Activated CD4-positive, alpha-beta T cell treated with anti-CD3 and anti-CD28 coated beads for 36 hours (primary cell): ENCODE measurements around the gene AGO4. TPM values are rescaled to one million over a fixed set of nuclear protein-coding genes. Genes with fewer than 3 reads are reported as not detected.
A peak's percentile ranks its signal among the peaks of the same experiment; 100 is the strongest.
"Not testable (repeated sequence)": the region's sequence is repeated elsewhere in the genome, so short reads cannot be mapped to it uniquely, and the experiment has no call there.

ENCODE experiments used
- ATAC-seq: fragments of 200-7000 bp; cut with Tn5 transposase; one replicate; pipeline ENCODE4 v1.10.0; 2021; ENCODE audit warnings: mild to moderate bottlenecking, moderate library complexity
- CTCF ChIA-PET: fragments of 350-600 bp; sonication (Branson Sonifier 250); formaldehyde crosslinking; loops from one replicate; lab custom pipeline; 2021; ENCODE audit warnings: antibody characterized with exemption; lab: Charles Lee
- POLR2A ChIA-PET: fragments of 350-600 bp; sonication (Branson Sonifier 250); formaldehyde crosslinking; loops from one replicate; lab custom pipeline; 2021; ENCODE audit warnings: antibody characterized with exemption, inconsistent platforms; lab: Charles Lee
- DNase-seq: peaks from one replicate; pipeline ENCODE4 v3.0.0-alpha.2; 2020
- H3K27ac Mint-ChIP-seq: one replicate; pipeline ENCODE4 v1.8.0; 2021; ENCODE audit warnings: mixed read lengths
- H3K27me3 Mint-ChIP-seq: one replicate; pipeline ENCODE4 v1.8.0; 2021; ENCODE audit warnings: mixed read lengths
- H3K36me3 Mint-ChIP-seq: one replicate; pipeline ENCODE4 v1.8.0; 2021; ENCODE audit warnings: low read depth, mixed read lengths
- H3K4me1 Mint-ChIP-seq: one replicate; pipeline ENCODE4 v1.8.0; 2021; ENCODE audit warnings: mixed read lengths
- H3K4me3 Mint-ChIP-seq: one replicate; pipeline ENCODE4 v1.8.0; 2021; ENCODE audit warnings: mild to moderate bottlenecking, moderate library complexity, mixed read lengths
- H3K9me3 Mint-ChIP-seq: one replicate; pipeline ENCODE4 v1.8.0; 2021; ENCODE audit warnings: low read depth, mixed read lengths
- intact Hi-C, 2 experiments: fragments of 100-400 bp; cut with DNase I in 1 of 2; cut with micrococcal nuclease in 1 of 2; formaldehyde crosslinking; loops; one replicate each; pipeline versions ENCODE4 v1.14.2 to v1.15.1; 2022 to 2024; cut with DNase I, micrococcal nuclease
- total RNA-seq, 2 experiments: library from RNA; stranded (reverse); gene quantifications; one replicate each; pipeline ENCODE4 v1.2.3, GENCODE V29; 2021

AGO4 gene
- total RNA-seq, 2 experiments from 2014 or later, result 4.1 to 10.1 TPM

- intact Hi-C loops, result no loop called here
- CTCF ChIA-PET, result no interaction called here
- Mint-ChIP-seq H3K27ac (no peak overlapping the region), H3K4me1 (no peaks in the 10 kb centered on the region), H3K27me3 (no peaks in the 10 kb centered on the region), H3K4me3 (no peak overlapping the region), H3K9me3 (no peaks in the 10 kb centered on the region), H3K36me3 (no peaks in the 10 kb centered on the region)
- DNase-seq, result no peak
- POLR2A ChIA-PET, result no interaction called here
- no peak for ATAC-seq
Measured at GRCh38 chr1:35866991-35867390, 59.2 kb downstream of the AGO4 start.

DNA sequence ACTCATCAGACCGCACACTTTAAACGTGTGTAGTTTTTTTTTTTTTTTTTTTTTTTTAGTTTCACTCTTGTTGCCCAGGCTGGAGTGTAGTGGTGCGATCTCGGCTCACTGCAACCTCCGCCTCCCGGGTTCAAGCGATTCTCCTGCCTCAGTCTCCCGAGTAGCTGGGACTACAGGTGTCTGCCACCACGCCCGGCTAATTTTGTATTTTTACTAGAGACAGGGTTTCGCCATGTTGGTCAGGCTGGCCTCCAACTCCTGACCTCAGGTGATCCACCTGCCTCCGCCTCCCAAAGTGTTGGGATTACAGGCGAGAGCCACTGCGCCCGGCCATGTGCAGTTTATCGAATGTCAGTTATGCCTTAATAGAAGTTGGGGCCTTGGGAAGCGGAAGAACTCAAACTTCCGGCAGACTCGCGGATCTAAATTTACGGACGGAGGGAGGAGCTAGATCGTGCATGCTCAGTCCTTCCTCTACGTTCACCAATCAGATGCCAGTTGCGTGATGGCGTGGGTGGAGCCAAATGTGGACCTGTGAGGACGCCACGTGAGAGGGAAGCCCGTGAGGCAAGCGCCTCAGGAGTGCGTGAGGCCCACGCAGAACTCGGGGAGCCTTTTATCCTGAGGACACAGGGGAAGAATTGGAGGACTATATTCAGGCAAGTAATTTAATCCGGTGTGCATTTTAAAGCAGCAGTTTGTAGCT, 61.6 kb downstream of the AGO4 start:
- H3K4me3 Mint-ChIP-seq, H3K36me3 Mint-ChIP-seq, H3K9me3 Mint-ChIP-seq, DNase-seq, intact Hi-C loops, H3K4me1 Mint-ChIP-seq, H3K27me3 Mint-ChIP-seq, POLR2A ChIA-PET, CTCF ChIA-PET, ATAC-seq, H3K27ac Mint-ChIP-seq: not testable (repeated sequence)

DNA sequence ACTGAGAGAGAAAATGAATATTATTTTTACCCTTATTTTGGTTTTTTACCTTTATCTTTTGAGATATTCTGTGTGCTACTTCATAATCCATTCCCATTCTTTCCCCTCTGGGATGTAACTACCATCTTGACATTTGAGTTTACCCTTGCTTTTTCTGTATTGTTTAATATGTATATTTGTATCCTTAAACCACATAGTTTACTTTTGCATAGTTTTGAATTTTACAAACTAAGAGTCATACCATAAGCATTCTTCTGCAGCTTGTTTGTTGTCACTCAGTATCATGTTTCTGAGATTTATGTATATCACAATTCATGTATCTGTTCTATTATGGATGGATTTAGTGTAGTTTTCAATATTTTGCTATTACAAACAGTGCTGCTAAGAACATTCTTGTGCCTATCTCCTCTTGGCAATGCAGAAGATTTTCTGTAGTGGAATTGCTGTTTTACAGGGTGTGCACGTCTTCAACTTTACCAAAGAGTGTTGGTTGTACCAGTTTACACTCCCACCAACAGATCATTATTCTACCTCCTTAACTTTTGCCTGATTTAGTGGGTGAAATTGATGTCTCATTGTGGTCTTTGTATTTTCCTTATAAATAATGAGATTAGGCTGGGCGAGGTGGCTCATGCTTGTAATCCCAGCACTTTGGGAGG, 63.0 kb downstream of the AGO4 start:
- Mint-ChIP-seq H3K36me3 (no peaks in the 10 kb centered on the region), H3K27me3 (no peaks in the 10 kb centered on the region), H3K27ac (no peak overlapping the region), H3K9me3 (no peaks in the 10 kb centered on the region), H3K4me1 (no peaks in the 10 kb centered on the region), H3K4me3 (no peak overlapping the region)
- DNase-seq (no peak), ATAC-seq (no peak)
- intact Hi-C loops, result no loop called here
- POLR2A ChIA-PET, result no interaction called here
- CTCF ChIA-PET, result interaction anchor here (0.6 kb wide), 1 partner anchor 15 kb away, joined by 4 read pairs; no protein-coding TSS in a partner anchor

- no peaks in the 10 kb centered on the region for H3K27me3 Mint-ChIP-seq
- H3K4me3 Mint-ChIP-seq, result no peak overlapping the region
- ChIA-PET CTCF (interaction anchor here (0.7 to 1.1 kb wide), 4 partner anchors 8 to 104 kb away, joined by 3 to 7 read pairs (median 5); partner anchors contain the start of genes AGO1 and CLSPN), POLR2A (interaction anchor here (0.6 kb wide), 1 partner anchor 76 kb away, joined by 6 read pairs; no protein-coding TSS in a partner anchor)
- ATAC-seq (no peak), DNase-seq (no peak)
- intact Hi-C loops, result no loop called here
- H3K4me1 Mint-ChIP-seq, result no peaks in the 10 kb centered on the region
- no peak overlapping the region for H3K27ac Mint-ChIP-seq
- no peaks in the 10 kb centered on the region for H3K9me3 Mint-ChIP-seq
- no peaks in the 10 kb centered on the region for H3K36me3 Mint-ChIP-seq
Measured at GRCh38 chr1:35873243-35873750, 65.5 kb downstream of the AGO4 start.

GRCh38 chr1:35874115-35874514, 66.3 kb downstream of the AGO4 start:
- POLR2A ChIA-PET, DNase-seq, H3K4me3 Mint-ChIP-seq, H3K9me3 Mint-ChIP-seq, H3K27ac Mint-ChIP-seq, H3K36me3 Mint-ChIP-seq, H3K27me3 Mint-ChIP-seq, H3K4me1 Mint-ChIP-seq, intact Hi-C loops, ATAC-seq: not testable (repeated sequence)
- CTCF ChIA-PET, result interaction anchor here (0.6 kb wide), 1 partner anchor 9 kb away, joined by 3 read pairs; the partner anchor contains the start of gene AGO1

DNA sequence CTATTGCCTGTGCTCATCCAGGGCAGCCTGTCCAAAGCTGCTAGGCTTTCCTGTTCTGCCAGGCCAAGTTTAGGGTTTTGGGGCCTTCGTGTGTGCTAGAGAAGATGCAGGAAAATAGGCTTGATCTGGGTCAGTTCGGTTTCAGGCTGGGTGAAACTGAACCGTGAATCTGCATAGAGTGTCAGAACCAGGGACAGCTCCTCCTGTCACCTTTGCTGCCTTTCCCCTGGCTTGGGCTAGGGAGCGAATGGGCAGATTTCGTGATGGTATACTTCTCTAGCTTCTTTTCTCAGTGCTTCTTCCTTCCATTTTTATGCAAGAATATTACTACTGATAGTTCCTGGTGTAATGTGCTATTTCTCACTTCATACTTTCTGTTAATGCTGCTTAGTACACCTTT, 69.2 kb downstream of the AGO4 start:
- no peaks in the 10 kb centered on the region for H3K9me3 Mint-ChIP-seq
- H3K36me3 Mint-ChIP-seq, result no peaks in the 10 kb centered on the region
- ChIA-PET POLR2A (no interaction called here), CTCF (no interaction called here)
- ATAC-seq (no peak), DNase-seq (peak; percentile 16)
- H3K27me3 Mint-ChIP-seq, result no peaks in the 10 kb centered on the region
- no peak overlapping the region for H3K4me3 Mint-ChIP-seq
- no peak overlapping the region for H3K27ac Mint-ChIP-seq
- intact Hi-C loops, result no loop called here
- H3K4me1 Mint-ChIP-seq, result peaks cover 5% of the 10 kb centered on the region

DNA sequence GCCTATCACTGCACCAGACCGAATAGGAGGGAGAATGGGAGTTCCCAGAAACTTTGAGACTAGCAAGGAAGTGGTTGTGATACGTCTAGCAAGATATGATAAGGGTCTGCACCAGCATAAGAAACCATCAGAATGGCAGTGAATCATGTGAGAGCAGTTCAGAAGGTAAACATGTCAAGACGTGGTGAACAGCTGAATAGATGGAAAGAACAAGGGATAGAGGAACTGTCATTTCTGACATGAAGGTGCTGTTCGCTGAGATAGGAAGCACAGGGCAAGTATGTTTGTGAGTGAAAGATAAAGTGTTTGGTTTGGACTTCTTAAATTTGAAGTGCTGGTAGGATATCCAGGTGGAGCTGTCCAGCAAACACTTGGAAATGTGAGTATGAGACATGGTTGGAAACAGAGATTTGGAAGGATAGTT, 74.0 kb downstream of the AGO4 start:
- Mint-ChIP-seq H3K27ac (no peak overlapping the region), H3K9me3 (no peaks in the 10 kb centered on the region), H3K4me1 (peaks cover 37% of the 10 kb centered on the region), H3K36me3 (no peaks in the 10 kb centered on the region), H3K4me3 (peak overlapping the region; percentile 20), H3K27me3 (no peaks in the 10 kb centered on the region)
- ATAC-seq, result no peak
- ChIA-PET CTCF (interaction anchor here (0.8 to 2.8 kb wide), 5 partner anchors 9 to 205 kb away, joined by 3 to 17 read pairs (median 3); partner anchors contain the start of gene AGO3), POLR2A (no interaction called here)
- intact Hi-C loops, result loop anchor here (2.0 to 10.0 kb wide), 6 partner anchors 71 to 850 kb away; partner anchors contain the start of genes ADPRS (in 1 of the 2), PSMB2 (in 1 of the 2), STK40 (in 1 of the 2) and TEKT2 (in 1 of the 2)
- DNase-seq, result no peak

DNA sequence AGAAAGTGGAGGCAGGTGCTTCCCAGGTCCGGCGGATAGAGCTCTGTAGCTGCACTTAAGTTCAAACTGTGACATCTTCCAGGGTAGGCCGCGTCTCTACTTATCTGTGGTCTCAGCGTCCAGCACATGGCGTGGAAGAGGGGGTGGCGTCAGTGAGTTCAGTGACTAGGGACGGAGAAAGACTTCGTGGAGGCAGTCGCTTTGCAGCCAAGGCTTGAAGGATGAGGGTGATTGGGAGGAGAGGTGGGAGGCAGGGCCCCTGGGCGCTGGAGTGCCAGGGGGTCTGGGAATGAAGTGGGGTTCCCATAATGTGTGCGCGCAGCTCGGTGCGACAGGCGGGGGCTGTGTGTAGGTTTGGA, 74.7 kb downstream of the AGO4 start:
- Mint-ChIP-seq H3K4me3 (peak overlapping the region; percentile 20), H3K36me3 (no peaks in the 10 kb centered on the region), H3K27me3 (no peaks in the 10 kb centered on the region), H3K9me3 (no peaks in the 10 kb centered on the region), H3K27ac (peak overlapping the region; percentile 73), H3K4me1 (peaks cover 44% of the 10 kb centered on the region)
- intact Hi-C loops, result loop anchor here (2.0 to 10.0 kb wide), 6 partner anchors 72 to 850 kb away; partner anchors contain the start of genes ADPRS (in 1 of the 2), PSMB2 (in 1 of the 2), STK40 (in 1 of the 2) and TEKT2 (in 1 of the 2)
- POLR2A ChIA-PET, result interaction anchor here (1.1 kb wide), 1 partner anchor 48 kb away, joined by 6 read pairs; the partner anchor contains the start of gene AGO3
- DNase-seq, result peak; percentile 7
- peak; percentile 1 for ATAC-seq
- CTCF ChIA-PET, result interaction anchor here (0.5 to 2.8 kb wide), 8 partner anchors 9 to 484 kb away, joined by 3 to 17 read pairs (median 3); partner anchors contain the start of genes AGO3 and CLSPN

DNA sequence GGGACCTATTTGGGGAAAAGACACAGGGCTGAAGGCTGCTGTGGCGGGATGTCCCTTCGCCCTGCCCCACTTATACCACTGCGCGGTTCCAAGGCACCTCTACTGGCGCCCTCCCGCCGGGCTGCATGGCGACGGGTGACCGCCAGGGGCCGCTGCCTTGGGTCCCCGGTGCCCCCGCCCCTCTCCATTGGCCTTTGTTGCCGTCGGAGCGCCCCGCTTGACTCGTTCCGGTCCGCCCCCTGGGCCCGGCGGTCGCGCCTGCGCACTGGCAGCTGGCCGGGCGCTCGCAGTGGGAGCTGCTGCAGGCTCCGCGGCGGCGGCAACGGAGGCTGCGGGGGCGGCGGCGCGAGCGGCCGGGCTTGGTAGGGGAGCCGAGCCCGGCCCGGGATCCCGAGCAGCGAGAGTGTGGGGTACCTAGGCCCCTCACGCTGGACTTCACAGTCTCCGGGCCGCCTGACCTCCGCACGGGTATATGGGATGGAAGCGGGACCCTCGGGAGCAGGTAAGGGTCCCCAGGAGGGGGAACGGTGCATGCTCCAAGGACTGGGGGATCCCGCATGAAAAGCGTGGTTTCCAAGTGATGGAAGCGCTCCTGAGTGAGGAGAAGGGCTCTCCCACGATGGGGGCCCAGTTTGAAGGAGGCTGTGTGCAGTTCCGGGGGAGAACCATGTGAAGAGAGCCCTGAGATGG, 75.3 kb downstream of the AGO4 start, which contains the start of gene AGO1:
TSS of gene AGO1 (plus strand) at position 265 of the 690 bp plus-strand sequence. CDS start at position 478, 213 bp downstream.
- Mint-ChIP-seq H3K36me3 (no peaks in the 10 kb centered on the region), H3K27ac (peak within 1 kb of the TSS; percentile 73)
- POLR2A ChIA-PET, result interaction anchor here (0.6 to 1.1 kb wide), 2 partner anchors 48 to 302 kb away, joined by 4 to 6 read pairs; partner anchors contain the start of gene AGO3

DNA sequence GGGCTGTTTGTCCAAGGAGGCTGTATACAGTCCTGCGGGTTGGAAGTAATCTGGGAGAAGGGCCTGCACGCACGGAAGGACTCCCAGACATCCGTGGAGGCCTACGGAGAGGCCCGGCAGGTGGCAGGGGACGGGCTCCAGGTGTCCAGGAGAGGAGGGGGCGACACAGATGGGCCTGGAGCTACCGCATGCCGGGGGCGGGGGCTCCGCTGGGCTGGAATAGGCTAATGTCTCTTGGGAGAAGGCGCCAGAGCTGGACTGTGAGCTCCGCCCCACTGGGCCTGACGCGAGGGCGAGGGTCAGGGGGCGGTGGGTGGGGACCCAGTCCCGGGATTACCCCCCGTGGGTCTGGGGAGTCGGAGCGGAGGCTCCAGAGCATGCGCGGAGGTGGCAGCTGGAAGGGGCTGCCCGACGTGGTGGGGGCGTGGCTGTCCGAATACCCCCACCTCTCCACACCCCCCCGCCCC, 75.9 kb downstream of the AGO4 start:
- Mint-ChIP-seq H3K27ac (peak overlapping the region; percentile 71), H3K27me3 (no peaks in the 10 kb centered on the region), H3K9me3 (no peaks in the 10 kb centered on the region), H3K36me3 (peaks cover 3% of the 10 kb centered on the region), H3K4me3 (peak overlapping the region; percentile 91), H3K4me1 (peaks cover 46% of the 10 kb centered on the region)
- ATAC-seq (peak; percentile 10), DNase-seq (peak; percentile 68)
- intact Hi-C loops, result loop anchor here (1.0 to 10.0 kb wide), 12 partner anchors 48 to 851 kb away; partner anchors contain the start of genes ADPRS (in 2 of the 2), AGO3 (in 2 of the 2), CLSPN (in 1 of the 2) and KIAA0319L (in 1 of the 2)
- ChIA-PET POLR2A (interaction anchor here (0.6 to 1.1 kb wide), 2 partner anchors 47 to 303 kb away, joined by 4 to 6 read pairs; partner anchors contain the start of gene AGO3), CTCF (interaction anchor here (0.5 to 2.8 kb wide), 19 partner anchors 9 to 433 kb away, joined by 3 to 17 read pairs (median 4); partner anchors contain the start of genes AGO3 and CLSPN)

More for the DNA sequence above, 75.3 kb downstream of the AGO4 start, which contains the start of gene AGO1:
- H3K4me3 Mint-ChIP-seq, result peak within 1 kb of the TSS; percentile 91
- peak; percentile 95 for ATAC-seq
- CTCF ChIA-PET, result interaction anchor here (0.6 to 2.8 kb wide), 20 partner anchors 9 to 432 kb away, joined by 3 to 17 read pairs (median 4); partner anchors contain the start of genes AGO3 and CLSPN
- DNase-seq, result peak; percentile 98
- H3K9me3 Mint-ChIP-seq, result no peaks in the 10 kb centered on the region
- H3K4me1 Mint-ChIP-seq, result peaks cover 46% of the 10 kb centered on the region
- intact Hi-C loops, result loop anchor here (1.0 to 10.0 kb wide), 12 partner anchors 48 to 851 kb away; partner anchors contain the start of genes ADPRS (in 2 of the 2), AGO3 (in 2 of the 2), CLSPN (in 1 of the 2) and KIAA0319L (in 1 of the 2)
- H3K27me3 Mint-ChIP-seq, result no peaks in the 10 kb centered on the region
